IPS DF 19.7 (cell line): ENCODE data around the gene APOC3.
"Not testable (repeated sequence)": the region's sequence is repeated elsewhere in the genome, so short reads cannot be mapped to it uniquely, and the experiment has no call there.

Experiments
- DNase-seq: peaks from one replicate; pipeline ENCODE4 v3.0.0-alpha.2; 2013; ENCODE audit warnings: low read depth, low spot score

Gene APOC3

GRCh38 chr11:116830184-116830912 lies 641 bp downstream of the APOC3 start:
- DNase-seq, result no peak

- DNase-seq, result no peak
Observed at GRCh38 chr11:116831790-116832349, 2.2 kb downstream of the APOC3 start.

GRCh38 chr11:116832350-116833290 lies 2.9 kb downstream of the APOC3 start:
- no peak for DNase-seq

GRCh38 chr11:116833491-116833815 lies 3.7 kb downstream of the APOC3 start:
- no peak for DNase-seq

- no peak for DNase-seq
Observed at GRCh38 chr11:116833816-116834534, 4.3 kb downstream of the APOC3 start.

GRCh38 chr11:116834535-116835041 lies 4.9 kb downstream of the APOC3 start:
- DNase-seq, result not testable (repeated sequence)

GRCh38 chr11:116835042-116835772 lies 5.5 kb downstream of the APOC3 start:
- DNase-seq, result no peak

GRCh38 chr11:116835791-116836631 lies 6.3 kb downstream of the APOC3 start:
- DNase-seq, result peak; percentile 68

GRCh38 chr11:116836632-116836991 lies 6.9 kb downstream of the APOC3 start:
- DNase-seq, result no peak

- DNase-seq, result no peak
Observed at GRCh38 chr11:116837231-116838091, 7.8 kb downstream of the APOC3 start, which contains the start of gene APOA1. Gene APOA1 (minus strand): TSS chr11:116837622. CDS start chr11:116837387, 235 bp downstream.

GRCh38 chr11:116838321-116839084 lies 8.8 kb downstream of the APOC3 start:
- no peak for DNase-seq

- no peak for DNase-seq
Observed at GRCh38 chr11:116840224-116840745, 10.6 kb downstream of the APOC3 start.

- DNase-seq, result no peak
Observed at GRCh38 chr11:116840746-116841296, 11.1 kb downstream of the APOC3 start.

GRCh38 chr11:116842117-116842516 lies 12.4 kb downstream of the APOC3 start:
- DNase-seq, result no peak

GRCh38 chr11:116842909-116843308 lies 13.2 kb downstream of the APOC3 start:
- DNase-seq, result no peak

GRCh38 chr11:116843661-116844060 lies 14.0 kb downstream of the APOC3 start:
- no peak for DNase-seq

GRCh38 chr11:116844722-116845121 lies 15.0 kb downstream of the APOC3 start:
- DNase-seq, result no peak

- DNase-seq, result no peak
Observed at GRCh38 chr11:116847612-116848011, 17.9 kb downstream of the APOC3 start.
